Adrenal gland (tissue), 12 donors: ENCODE data around the gene VIPR2. TPM values are rescaled to one million over a fixed set of nuclear protein-coding genes. Genes with fewer than 3 reads are reported as not detected.
"Not testable (repeated sequence)": the region's sequence is repeated elsewhere in the genome, so short reads cannot be mapped to it uniquely, and the experiment has no call there.

Experiments
- DNase-seq, 7 donors: peaks; one replicate each; pipeline ENCODE4 v3.0.0-alpha.2; 2019 to 2020
- H3K27ac ChIP-seq, 5 donors: fragments of 200-600 bp; sonication (generic) in 4 of 5; 1 replicate in 3 of 5; 2 replicates in 2 of 5; pipeline versions ENCODE4 v1.5.1 to v1.8.0; 2016 to 2020; ENCODE audit warnings: mild to moderate bottlenecking in 1 of 5
- H3K27me3 ChIP-seq: fragments of 200-600 bp; 2 replicates; pipeline ENCODE4 v1.8.0; 2021
- H3K36me3 ChIP-seq, 2 donors: fragments of 200-600 bp; replicated peaks in 1 of 2; 1 replicate in 1 of 2; 2 replicates in 1 of 2; pipeline versions ENCODE4 v1.5.1 to v1.8.0; 2018 to 2022
- H3K4me1 ChIP-seq, 2 donors: fragments of 200-600 bp; replicated peaks in 1 of 2; 1 replicate in 1 of 2; 2 replicates in 1 of 2; pipeline versions ENCODE4 v1.5.1 to v1.8.0; 2018 to 2021
- H3K4me3 ChIP-seq, 4 donors: fragments of 200-600 bp; sonication (generic) in 3 of 4; one replicate each; pipeline ENCODE4 v1.5.1; 2016 to 2018
- H3K9me3 ChIP-seq, 3 donors: fragments of 200-600 bp; sonication (generic) in 1 of 3; replicated peaks in 1 of 3; 1 replicate in 2 of 3; 2 replicates in 1 of 3; pipeline versions ENCODE4 v1.5.1 to v1.8.0; 2016 to 2021
- CTCF ChIP-seq, 6 experiments: fragments of 450-650 bp in 4 of 6; fragments of 200-600 bp in 2 of 6; sonication (generic) in 1 of 6; IDR thresholded peaks; 1 replicate in 5 of 6; 2 replicates in 1 of 6; pipeline versions ENCODE4 v1.5.1 to v1.8.0; 2016 to 2021; ENCODE audit warnings: antibody characterized with exemption in 6 of 6, mild to moderate bottlenecking in 2 of 6, moderate library complexity in 1 of 6
- POLR2A ChIP-seq, 2 donors: fragments of 450-650 bp; IDR thresholded peaks; one replicate each; pipeline ENCODE4 v1.6.1; 2017; ENCODE audit warnings: antibody characterized with exemption in 2 of 2, mild to moderate bottlenecking in 2 of 2, moderate library complexity in 1 of 2
- WGBS, 4 donors: extraction: QIAGEN DNeasy Blood & Tissue Kit in 2 of 4; methylation state at CpG; one replicate each; pipeline versions ENCODE4 v1.1.5 to v1.1.7; 2013 to 2017; 5-methylcytosine and 5-hydroxymethylcytosine counted together
- intact Hi-C, 2 donors: fragments of 100-400 bp; cut with DNase I; formaldehyde crosslinking; loops; one replicate each; pipeline versions ENCODE4 v1.14.1 to v1.15.0; 2022 to 2023
- polyA plus RNA-seq, 3 donors: library from polyadenylated mRNA; stranded (reverse); fragments of 200-250 nt in 2 of 3; fragments of 350-450 nt in 1 of 3; fragmentation: Illumina TruSeq in 1 of 3; extraction: RNeasy Lipid Tissue Mini Kit (QIAGEN cat#74804) in 1 of 3; gene quantifications; one replicate each; pipeline ENCODE4 v1.2.3, GENCODE V29; 2013 to 2014
- total RNA-seq, 9 donors: library from RNA; depleted of rRNA in 4 of 9; stranded (reverse); fragments of >200 nt in 4 of 9; fragments of 120-200 nt in 1 of 9; fragmentation: NEBNext Ultra II Directional in 1 of 9; extraction: Animal tissue kit (Norgen Biotek cat#: 25700) in 1 of 9; gene quantifications; one replicate each; pipeline versions ENCODE4 v1.1.0 to v1.2.4, GENCODE V29; 2013 to 2023
- donor health status: healthy with polysubstance abuse.
- donor health status: Bipolar disorder and iron deficiency.
- donor health status: DM: yes; HTN: yes; CAD: no.
- donor health status: DM: no; HTN: no; CAD: no.
- donor health status: DM: no; HTN: no; CAD: no.
- donor health status: DM: yes; HTN: yes; CAD: no.

Gene VIPR2
- total and polyA plus RNA-seq, 12 donors: 0.06 to 3.8 (median 0.80) TPM

DNA sequence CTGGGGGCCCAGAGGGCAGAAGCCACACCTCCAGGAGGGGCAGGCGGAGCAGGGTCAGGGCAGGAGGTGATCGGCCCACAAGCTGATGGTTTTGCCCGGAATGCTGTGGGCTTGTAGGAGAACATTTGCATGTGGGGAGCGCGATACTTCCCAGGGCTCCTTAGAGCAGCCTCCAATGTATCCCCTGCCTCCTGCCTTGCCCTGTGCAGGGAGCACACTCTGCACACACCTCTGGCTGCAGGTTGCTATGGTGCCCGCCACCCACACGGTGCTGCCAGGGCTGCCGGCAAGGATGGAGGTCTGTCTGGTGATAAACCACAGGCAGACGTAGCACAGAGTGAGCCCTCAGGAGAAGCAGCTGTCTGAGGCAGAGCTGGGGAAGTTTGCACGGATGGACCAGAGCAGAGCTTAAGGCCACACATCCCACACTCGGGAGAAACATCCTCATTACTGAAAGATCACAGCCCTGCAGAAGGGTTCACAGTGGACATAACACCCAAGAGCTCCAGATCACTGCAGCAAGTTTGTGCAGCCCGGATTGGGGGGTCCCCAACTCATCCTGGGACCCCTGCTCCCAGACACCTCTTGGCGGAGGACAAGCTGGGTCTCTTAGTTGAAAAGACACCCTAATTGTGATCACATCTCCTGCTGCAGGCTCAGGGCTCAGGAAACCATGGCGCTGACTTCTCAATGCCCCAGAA, 41.8 kb downstream of the VIPR2 start:
- no peaks in the 10 kb centered on the region for H3K27me3 ChIP-seq
- no peaks in the 10 kb centered on the region for H3K36me3 ChIP-seq
- H3K4me3 ChIP-seq: no peak overlapping the region
- intact Hi-C loops: no loop called here
- no peak overlapping the region for H3K27ac ChIP-seq
- H3K4me1 ChIP-seq: no peaks in the 10 kb centered on the region
- DNase-seq: peak in 2 of 7 donors; percentile 7 to 58
- TF ChIP-seq POLR2A (IDR thresholded peaks at IDR 0.05) (no peak), CTCF (IDR thresholded peaks at IDR 0.05) (no peak)
- no peaks in the 10 kb centered on the region for H3K9me3 ChIP-seq
- WGBS, 4 donors: 82 to 95% (median 85%) methylated on average over 13 to 14 of the region's 14 CpGs

- H3K4me1 ChIP-seq, H3K9me3 ChIP-seq, H3K27me3 ChIP-seq, H3K27ac ChIP-seq, H3K36me3 ChIP-seq, intact Hi-C loops, H3K4me3 ChIP-seq: not testable (repeated sequence)
- peak in 2 of 7 donors; percentile 16 to 31 for DNase-seq
- WGBS, 4 donors: 92 to 97% (median 95%) methylated on average over 34 to 42 of the region's 42 CpGs
Observed at GRCh38 chr7:159101661-159102091, 43.0 kb downstream of the VIPR2 start.

GRCh38 chr7:159101083-159101395, 43.6 kb downstream of the VIPR2 start:
- DNase-seq: peak in 1 of 7 donors; percentile 2
- H3K27me3 ChIP-seq, intact Hi-C loops, H3K9me3 ChIP-seq, H3K36me3 ChIP-seq, H3K4me3 ChIP-seq, H3K27ac ChIP-seq, H3K4me1 ChIP-seq: not testable (repeated sequence)
- WGBS, 4 donors: 91 to 96% (median 95%) methylated on average over 33 of the region's 33 CpGs

DNA sequence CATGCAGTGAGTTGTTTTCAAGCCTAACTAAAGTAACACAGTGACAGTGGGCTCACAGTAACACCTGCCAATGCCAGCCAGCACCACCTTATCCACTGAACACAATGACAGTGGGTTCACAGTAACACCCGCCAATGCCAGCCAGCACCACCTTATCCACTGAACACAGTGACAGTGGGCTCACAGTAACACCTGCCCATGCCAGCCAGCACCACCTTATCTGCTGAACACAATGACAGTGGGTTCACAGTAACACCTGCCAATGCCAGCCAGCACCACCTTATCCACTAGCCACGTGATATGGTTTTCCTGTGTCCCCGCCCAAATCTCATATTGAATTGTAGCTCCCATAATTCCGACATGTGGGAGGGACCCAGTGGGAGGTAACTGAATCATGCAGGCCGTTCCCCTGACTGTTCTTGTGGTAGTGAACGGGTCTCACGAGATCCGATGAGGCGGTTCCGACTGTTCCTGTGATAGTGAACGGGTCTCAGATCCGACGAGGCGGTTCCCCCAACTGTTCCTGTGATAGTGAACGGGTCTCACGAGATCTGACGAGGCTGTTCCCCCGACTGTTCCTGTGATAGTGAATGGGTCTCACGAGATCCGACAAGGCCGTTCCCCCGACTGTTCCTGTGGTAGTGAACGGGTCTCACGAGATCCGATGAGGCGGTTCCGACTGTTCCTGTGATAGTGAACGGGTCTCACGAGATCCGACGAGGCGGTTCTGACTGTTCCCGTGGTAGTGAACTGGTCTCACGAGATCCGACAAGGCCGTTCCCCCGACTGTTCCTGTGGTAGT, 44.2 kb downstream of the VIPR2 start:
- H3K4me3 ChIP-seq, intact Hi-C loops, H3K36me3 ChIP-seq, H3K27me3 ChIP-seq, H3K9me3 ChIP-seq, H3K4me1 ChIP-seq, H3K27ac ChIP-seq: not testable (repeated sequence)
- 95 to 96% (median 95%) methylated on average over 31 to 37 of the region's 37 CpGs for WGBS, 4 donors
- peak in 3 of 7 donors; percentile 1 to 29 (median 7) for DNase-seq

DNA sequence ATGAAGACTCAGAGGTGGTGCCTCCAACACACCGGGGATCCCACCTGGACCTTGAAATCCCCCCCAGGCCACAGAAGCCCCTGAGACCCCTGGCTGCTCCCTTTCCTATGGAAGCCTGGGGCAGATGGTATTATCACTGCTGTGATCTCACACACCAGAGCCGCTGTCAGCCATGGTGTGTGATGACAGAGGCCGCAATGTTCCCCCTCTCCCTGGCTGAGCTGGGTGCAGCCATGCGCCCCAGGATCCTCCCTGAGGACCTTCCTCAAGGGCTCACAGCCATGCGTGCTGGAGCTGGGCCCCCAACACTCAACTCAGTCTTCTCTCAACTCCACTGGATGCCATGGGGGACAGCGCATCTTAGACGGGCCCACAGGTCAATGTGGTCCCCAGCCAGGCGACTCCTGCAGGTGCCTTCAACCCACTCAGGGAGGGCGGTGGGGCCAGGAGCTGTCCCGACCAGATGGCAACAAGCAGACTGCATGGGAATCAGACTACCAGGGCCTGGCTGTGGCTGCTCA, 44.9 kb downstream of the VIPR2 start:
- intact Hi-C loops: no loop called here
- TF ChIP-seq CTCF (IDR thresholded peaks at IDR 0.05) (no peak), POLR2A (IDR thresholded peaks at IDR 0.05) (no peak)
- Histone ChIP-seq H3K9me3 (no peaks in the 10 kb centered on the region), H3K36me3 (no peaks in the 10 kb centered on the region), H3K4me3 (no peak overlapping the region), H3K4me1 (no peaks in the 10 kb centered on the region), H3K27ac (peak overlapping the region in 1 of 5 donors; percentile 10), H3K27me3 (no peaks in the 10 kb centered on the region)
- peak in 1 of 7 donors; percentile 7 for DNase-seq
- 90 to 93% (median 91%) methylated on average over 2 to 10 of the region's 10 CpGs for WGBS, 4 donors
